ENCODE data around the gene PER1.
A peak's percentile ranks its signal among the peaks of the same experiment; 100 is the strongest.
"Not testable (repeated sequence)": the region's sequence is repeated elsewhere in the genome, so short reads cannot be mapped to it uniquely, and the experiment has no call there.

PER1 gene

DNA sequence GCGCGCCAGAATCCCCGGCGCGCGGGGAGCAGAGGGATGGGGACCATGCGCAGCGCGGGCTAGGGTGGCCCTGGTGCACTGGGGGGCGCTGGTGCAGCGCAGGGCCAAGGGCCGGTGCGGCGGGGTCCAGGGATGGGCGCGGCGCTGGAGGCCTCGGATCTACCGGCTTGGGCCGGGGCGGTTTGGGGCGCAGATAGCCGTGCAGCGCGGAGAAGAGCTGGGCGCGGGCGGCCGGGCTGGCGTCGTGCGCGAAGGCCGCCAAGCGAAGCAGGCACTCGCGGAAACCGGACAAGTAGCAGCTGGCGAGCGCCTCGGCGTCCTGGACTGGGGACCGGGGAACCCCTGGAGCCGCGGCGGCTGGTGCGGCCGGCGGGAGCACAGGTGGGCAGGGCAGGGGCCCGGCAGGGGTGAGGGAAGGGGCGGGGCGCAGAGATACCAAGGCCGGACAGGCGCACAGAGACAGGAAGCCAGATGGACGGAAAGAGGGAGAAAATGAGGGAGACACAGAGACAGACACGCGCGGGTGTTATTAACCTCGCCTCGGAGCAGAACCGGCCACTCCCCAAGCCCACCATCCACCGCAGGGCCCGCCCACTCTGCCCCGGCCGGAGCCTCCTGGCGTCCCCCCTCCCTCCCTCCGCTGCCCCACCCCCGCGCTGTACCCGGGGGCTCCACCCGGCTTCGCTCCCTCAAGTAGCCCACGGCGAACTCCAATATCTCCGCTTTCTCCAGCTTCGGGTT, 30.4 kb downstream of the PER1 start:
- peak in 47 of 58 donors; percentile 27 to 80 (median 61) for DNase-seq

DNA sequence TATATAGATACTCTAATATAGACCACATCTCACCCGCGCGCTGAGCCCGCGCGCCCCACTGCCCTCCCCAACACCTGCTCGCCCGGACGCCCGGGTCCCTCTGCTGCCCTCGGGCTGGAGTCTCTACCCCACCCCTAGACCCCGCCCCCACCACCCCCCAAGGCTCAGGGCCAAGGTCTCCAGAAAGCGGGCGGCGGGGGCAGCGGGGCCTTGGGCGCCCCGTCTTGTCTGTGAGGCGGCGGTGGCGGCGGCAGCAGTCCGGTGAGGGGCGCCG, 30.9 kb downstream of the PER1 start:
- DNase-seq: no peak

DNA sequence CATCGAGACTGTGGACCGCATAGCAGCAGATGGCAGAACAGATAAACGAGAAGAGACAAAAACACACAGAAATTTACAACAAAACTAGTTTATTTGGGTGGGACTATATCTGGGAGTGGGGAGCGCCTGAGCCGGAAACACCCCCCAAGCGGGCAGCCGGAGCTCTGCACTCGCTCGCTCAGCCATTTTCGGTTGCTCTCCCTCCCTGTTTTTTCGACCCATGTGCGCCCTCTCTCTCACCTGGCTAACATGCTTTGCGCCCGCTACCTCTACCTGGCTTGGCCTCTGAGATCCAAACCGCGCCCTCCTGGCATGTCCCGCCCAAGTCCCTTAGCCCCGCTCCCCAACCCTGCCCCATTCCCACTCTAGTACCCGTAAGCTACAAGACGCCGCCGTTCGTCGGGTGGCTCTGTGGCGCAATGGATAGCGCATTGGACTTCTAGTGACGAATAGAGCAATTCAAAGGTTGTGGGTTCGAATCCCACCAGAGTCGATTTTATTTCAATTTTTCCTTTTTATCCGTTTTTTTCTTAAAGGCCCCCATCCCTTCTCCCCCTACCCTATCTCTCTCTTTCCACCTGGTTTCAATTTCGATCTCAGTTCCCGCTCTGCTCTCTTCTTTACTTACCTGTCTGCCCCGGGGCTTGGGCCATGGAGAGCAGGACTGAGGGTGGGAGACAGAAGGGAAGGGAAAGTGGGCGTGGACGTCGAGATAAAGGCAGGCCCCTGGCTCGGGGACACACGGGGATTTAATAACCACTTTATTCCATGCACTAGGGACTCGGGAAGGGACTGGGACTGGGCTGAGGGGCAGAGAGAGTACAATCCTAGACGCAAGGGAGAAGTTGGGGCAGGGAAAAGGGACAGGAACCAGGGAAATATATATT, 31.4 kb downstream of the PER1 start:
- peak in 47 of 58 donors; percentile 23 to 69 (median 55) for DNase-seq

DNA sequence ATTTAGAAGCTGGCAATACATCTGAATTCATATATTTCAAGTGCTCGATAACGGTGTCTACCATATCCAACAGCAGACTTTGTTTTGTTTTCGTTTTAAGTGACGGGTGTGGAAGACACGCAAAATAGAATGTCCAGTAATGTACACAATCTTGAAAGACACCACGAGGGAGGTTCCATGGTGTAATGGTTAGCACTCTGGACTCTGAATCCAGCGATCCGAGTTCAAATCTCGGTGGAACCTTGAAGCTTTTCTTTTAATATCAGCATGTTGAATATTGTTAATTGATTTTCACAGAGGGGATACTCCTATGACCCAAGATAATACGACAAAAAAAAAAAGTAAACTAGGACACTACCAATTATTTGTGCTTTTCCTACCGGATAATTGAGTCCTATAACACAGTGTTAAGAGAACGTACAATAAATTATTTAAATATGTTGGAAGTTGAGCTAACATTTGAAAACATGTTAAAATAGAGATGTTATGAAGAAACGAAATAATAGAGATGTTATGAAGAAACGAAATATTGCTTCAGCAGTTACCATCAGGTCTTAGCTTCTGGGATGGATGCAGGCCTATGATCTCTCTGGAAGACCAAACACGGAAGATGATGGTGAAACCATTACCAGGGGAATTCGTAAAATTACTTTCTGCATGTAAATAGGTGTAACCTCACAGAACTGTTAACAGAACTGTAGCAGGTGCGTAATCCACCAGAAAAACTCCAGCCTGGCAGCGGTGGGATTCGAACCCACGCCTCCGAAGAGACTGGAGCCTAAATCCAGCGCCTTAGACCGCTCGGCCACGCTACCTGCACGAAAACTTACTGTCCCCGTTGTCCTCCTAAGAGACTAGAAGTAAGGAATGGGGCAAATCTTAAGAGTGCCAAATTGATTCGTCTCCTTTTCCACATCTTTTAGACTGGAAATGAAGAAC, 32.4 kb downstream of the PER1 start:
- peak in 55 of 58 donors; percentile 30 to 92 (median 72) for DNase-seq

DNA sequence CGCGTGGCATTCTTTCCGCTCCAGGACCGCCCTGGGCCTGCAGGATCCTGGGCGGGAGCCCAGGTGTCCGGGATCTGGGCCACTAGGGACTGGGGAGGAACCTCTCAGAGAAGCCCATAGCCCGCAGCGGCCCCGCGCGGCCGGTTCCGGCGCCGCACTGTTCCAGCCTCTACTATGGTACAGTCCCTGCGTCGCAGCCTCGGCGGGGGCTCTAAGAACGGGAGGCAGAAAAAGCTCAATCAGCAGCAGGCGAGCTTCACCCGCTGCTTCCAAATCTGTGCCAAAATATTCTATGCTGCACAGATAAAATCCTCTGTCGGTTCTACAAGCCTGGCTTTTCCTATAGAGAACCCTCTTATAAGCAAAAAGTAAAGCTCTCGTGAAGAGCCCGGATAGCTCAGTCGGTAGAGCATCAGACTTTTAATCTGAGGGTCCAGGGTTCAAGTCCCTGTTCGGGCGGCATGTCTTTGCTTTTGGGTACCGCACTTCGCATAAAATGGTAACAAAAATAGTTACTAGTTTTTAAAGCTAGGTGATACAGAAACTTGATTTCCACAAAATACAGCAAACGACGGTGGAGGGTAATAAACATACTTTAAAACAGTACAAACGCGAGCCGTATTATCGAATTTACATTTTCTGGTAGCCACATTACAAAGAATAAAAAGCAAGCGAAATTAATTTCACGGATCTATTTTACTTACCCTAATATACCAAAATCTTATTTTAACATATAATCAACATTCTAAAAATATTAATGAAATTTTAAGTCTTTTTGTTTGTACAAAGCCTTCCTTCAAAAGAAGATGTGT, 33.2 kb downstream of the PER1 start:
- DNase-seq: peak; percentile 44 to 95 (median 85)

DNA sequence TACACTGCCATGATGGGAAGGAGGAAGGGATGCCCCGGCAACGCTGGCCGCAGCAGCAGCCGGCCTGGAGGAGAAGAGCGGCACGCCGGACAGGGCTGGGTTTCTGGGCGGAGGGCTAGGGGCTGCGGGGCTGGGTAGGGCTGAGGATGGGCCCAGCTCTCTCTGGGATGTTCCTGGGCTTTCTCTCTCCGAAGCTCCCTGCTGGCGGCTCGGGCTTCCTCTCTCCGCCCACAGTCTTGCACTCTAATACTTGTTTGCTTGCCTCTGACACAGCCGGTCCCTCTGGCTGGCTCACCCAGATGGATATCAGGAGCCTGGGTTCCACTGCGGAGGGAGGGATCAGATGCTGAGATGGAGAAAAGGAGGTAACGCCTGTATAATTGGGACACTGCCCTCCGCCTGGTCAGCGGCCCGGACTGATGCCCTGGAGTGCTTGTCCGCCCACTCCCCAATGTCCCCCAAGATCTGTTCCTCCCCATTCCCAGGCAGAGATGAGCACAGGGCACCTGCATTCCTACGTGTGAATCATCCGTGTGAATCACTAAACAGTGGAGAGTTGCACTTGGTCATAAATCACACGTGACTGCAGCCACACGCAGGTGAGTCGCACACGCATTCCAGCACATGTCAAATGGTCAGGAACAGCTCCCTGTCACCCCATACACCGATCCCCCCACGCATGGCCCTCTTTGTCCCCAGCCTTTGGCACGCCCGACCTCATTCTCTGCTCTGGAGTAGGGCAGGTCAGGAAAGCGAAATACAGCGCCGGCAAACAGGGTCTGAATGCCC, 34.0 kb downstream of the PER1 start, which contains the start of gene ALOXE3:
Gene ALOXE3 (minus strand): TSS at position 535 of the 789 bp plus-strand sequence. CDS start 524 bp downstream, at position 11.
- DNase-seq: peak in 11 of 58 donors; percentile 13 to 64 (median 30)

DNA sequence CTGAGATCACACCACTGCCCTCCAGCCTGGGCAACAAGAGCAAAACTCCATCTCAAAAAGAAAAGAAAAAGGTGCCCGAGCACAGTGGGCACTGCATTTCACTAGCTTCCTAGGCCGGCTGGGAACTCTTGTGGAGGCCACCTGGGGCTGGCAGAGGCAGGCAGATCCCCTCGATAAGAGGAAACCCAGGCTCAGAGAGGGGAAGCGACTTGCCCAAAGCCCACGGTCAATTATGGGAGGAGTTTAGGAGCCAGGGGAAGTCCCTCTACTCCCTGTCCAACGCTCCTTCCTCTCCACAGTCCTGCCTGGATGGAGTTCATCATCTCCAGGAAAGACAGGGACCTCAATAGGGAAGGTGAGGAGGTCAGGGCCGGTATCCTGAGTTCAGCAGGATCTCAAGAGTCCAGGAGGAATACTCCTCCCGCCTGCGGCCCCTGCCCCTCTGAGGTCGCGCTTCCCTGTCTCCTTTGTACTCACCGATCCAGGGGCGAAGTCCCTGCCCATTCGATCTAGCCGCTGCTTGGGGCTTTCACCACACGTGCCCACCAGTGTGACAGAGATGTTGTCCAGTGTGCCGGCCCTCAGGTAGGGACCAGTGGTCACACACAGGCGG, 34.7 kb downstream of the PER1 start:
- DNase-seq: no peak

DNA sequence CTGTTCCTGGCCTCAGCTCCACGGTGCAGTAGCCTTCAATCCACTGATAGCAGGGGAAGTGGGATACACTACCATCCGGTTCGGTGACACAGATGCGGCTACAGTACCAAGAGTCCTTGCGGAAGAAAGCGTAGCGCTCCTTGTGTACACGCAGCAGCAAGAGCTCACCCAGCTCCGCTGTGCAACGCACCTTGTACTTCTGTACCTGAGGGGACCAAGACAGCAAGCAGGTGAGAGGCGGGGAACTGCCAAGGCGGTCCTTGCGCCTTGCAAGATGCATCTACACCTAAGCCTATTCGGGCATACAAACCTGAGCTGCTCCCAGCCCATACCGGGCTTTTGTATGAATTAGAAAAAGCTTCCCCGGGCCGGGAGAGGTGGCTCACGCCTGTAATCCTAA, 35.4 kb downstream of the PER1 start:
- no peak for DNase-seq

DNA sequence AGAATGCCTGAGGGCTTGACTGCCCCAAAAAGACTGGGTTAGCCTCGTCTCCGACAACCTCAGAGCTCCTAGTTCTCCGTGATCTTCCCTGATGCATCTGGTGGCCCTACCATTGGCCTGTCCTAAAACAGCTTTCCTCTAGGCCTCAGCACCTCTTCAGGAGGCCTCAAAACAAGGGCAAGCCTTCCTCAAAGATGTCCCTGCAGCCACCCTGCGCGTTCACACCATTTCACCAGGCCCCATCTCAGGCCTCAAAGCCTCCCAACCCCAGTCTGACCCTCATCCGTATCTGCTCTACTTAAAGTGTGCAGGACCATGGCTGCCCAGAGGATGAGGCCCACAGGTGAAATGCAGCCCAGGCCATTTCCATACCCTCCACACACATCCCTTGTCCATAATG, 41.3 kb downstream of the PER1 start:
- DNase-seq: no peak

DNA sequence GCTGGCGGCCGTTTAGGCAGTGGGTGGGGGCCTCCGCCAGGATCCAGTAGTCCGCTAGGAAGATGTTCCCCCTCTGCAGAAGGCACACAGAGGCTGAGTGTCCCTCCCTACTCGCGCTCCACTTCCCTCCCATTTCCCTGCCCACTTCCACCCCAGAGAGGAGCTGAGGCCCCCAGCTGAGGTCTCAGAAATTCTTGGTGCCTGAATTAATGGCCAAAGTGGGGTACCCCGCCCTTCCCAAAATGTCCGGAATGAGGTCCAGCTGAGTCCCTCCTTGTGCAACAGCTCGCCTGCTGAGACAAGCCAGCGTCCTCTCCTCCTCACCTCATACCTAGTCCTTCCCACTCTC, 41.8 kb downstream of the PER1 start:
- DNase-seq: no peak

DNA sequence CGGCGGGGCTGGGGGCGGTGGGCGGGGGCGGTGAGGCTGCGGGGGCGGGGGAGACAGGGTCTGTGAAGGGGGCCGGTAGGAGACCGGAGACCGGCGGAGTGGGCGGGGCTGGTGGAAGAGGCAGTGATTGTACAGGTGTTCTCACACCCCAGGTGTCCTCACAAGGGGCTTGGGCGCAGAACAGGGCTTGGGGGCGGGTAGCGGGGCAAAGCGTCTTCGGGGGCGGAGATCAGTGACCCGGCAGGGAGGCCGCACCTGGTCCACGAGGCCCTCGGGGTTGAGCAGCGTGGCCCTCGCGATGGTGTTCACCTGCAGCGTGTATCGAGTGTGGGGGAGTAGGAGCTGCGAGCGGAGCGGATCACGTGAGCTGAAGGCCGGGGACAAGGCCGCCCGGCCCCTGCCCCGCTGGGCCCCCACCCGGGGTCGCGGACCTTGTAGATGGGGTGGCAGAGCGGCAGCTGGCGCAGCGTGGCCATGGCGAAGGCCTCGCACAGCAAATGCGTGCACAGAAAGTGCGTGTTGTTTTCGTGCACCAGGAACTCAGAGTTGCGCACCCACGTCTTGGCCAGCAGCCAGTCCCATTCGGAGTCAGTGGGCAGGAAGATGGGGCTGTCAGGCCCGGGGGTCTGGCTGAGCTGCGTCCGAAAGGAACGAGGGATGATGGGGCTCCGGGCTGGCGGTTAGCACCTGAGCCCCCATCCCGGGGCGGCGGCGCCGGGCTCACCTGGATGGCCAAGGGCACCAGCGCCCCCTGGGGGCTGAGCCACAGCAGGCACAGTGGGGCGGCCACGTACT, 42.3 kb downstream of the PER1 start:
- peak in 11 of 58 donors; percentile 2 to 52 (median 14) for DNase-seq

DNA sequence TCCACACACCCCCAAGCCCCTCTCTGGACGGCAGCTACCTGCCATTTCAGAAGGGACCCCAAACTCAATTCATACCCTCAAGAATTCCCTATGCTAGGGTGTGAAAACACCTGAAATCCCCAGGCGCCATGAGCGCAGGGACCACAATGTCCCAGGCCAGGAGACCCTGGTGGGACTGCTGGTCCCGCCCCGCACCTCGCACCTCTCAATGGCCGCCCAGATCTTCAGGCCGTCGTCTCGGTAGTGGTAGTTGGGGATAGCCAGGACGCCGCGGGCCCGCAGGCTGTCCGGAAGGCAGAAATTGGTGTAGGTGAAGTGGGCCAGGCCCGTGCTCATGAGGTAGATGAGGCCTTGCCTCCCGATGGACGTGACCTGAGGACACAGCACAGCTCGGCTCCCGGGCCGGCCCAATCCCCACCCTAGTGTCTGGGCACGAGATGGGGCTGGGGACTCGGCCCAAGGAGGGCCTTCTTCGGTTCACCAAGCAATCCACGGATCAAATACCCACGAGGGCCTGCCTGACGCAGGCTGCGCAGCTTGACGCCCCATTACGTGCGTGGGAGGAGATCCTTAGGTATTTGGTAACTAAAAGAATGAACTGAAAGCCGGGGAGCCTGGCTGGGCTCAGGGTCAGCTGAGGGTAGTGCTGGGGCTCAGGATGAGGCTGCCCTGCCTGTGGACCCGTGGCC, 43.1 kb downstream of the PER1 start:
- DNase-seq: no peak

DNA sequence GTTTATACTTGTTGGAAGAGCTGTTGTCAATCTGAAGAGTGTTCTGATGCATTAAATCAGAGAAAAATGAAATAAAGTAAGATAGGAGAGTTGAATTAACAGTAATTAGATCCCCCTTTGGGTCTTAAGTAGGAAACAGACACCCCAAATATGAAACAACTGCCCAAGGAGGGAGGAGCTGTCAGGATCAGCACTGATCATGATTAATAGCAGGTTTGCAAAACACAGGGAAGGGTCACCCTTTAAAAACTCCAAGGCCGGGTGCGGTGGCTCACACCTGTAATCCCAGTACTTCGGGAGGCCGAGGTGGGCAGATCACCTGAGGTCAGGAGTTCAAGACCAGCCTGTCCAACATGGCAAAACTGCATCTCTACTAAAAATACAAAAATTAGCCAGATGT, 45.2 kb downstream of the PER1 start:
- DNase-seq: not testable (repeated sequence)

DNA sequence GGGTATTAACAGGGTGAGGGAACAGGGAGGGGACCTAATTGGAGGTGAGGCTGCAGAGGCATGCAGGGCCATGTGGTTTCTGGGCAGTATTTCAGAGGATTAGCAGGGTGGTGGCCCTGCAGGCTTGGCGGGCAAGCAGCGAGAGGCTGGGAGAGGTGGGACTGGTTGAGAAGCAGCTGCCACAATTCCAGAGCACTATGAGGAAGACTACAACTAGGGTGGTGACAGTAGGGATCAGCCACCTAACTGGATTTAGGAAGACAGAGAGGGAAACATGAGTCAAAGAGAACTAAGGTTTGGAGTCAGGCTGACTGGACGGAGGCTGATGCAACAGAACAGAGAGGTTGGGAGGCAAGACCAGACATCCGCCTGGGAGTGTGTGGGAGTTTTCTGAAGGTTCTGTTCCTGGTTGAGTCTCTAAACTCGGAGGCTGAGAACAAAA, 46.2 kb downstream of the PER1 start:
- no peak for DNase-seq

DNA sequence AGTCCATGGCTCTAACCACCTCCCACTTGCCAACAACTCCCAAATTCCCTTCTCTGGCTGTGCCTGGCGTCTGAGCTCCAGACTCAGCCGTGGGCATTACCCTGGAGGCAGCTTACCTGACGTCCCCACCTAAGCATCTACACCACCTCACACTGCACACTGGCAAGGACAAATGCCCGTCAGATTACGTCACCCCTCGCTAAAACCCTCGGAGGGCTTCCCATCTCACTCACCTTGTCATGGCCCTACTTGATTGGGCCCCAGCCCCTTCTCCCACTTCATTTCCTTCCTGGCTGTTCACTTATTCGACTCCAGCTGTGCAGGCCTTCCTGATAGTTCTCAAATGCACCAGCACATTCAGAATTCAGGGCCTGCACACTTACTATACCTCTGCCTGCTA, 47.3 kb downstream of the PER1 start:
- no peak for DNase-seq

DNA sequence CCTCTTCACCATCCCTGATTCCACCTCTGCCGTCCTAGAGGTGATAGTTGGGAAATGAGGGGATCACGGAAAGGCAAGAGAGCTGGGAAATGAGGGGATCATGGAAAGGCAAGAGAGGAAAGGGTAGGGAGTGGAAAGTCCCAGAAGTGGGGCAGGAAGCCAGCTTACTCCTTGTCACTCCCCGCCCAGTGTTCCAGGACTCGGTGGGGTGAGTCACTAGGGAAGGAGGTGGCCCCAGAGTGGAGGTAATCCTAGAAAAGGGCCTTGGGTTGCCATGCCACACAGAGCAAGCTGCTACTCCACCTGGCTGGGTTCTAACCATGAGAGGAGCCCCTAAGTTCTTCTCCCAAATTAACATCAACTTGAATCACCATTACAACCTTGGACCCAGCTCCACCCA, 48.7 kb downstream of the PER1 start:
- DNase-seq: no peak

DNA sequence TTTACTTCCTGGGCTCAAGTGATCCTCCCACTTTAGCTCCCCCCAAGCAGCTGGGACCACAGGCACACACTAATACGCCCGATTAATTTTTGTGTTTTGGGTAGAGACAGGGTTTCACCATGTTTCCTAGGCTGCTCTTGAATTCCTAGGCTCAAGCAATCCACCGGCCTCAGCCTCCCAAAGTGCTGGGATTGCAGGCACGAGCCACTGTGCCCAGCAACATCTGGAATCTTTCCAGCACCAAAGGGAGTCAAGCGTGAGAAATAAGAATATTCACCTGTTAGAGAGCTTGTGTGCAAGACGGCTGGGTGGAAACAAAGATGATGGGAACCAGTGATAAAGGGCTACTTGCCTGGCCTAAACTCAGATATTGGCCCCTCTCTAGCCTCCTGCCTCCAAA, 50.5 kb downstream of the PER1 start:
- DNase-seq: no peak

DNA sequence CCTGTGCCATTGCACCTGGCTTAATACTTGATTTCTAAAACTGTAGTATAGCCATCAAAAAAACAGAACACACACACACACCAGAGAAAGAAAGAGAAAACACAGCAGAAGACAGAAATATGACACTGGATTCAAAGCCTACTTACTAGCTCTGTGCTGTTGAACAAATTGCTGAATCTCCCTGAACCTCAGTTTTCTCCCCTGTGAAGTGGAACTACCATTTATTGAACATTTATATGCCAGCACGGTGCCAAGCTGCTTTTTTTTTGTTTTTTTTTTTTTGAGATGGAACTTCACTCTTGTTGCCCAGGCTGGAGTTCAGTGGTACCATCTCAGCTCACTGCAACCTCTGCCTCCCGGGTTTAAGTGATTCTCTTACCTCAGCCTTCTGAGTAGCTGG, 51.4 kb downstream of the PER1 start:
- DNase-seq: no peak
